ENCODE data around the gene OBP2A. TPM values are rescaled to one million over a fixed set of nuclear protein-coding genes. Genes with fewer than 3 reads are reported as not detected.
A peak's percentile ranks its signal among the peaks of the same experiment; 100 is the strongest.
"Not testable (repeated sequence)": the region's sequence is repeated elsewhere in the genome, so short reads cannot be mapped to it uniquely, and the experiment has no call there.

Gene OBP2A
- total RNA-seq: not detected

- not testable (repeated sequence) for H3K27me3 ChIP-seq; DNase-seq (ENCODE audit: low spot score in 2 of 2)
- WGBS, 2 donors: 75 to 82% methylated on average over 10 to 15 of the region's 19 CpGs
Observed at GRCh38 chr9:135545646-135546176, at the start of gene OBP2A. OBP2A (plus strand) TSS chr9:135546126; CDS start chr9:135546181, 55 bp downstream.

GRCh38 chr9:135498381-135499126, 47.4 kb upstream of the OBP2A start:
- TF ChIP-seq EP300 (IDR thresholded peaks at IDR 0.05): no peak
- no peak overlapping the region for H3K27ac ChIP-seq
- H3K9me3 ChIP-seq: no peaks in the 10 kb centered on the region
- H3K36me3 ChIP-seq: peaks cover 0 to 18% (median 0%) of the 10 kb centered on the region in 3 donors
- H3K4me1 ChIP-seq: peaks cover 0 to 28% (median 19%) of the 10 kb centered on the region in 4 donors
- no peak overlapping the region for H3K4me3 ChIP-seq
- 79 to 82% methylated on average over 15 of the region's 15 CpGs for WGBS, 2 donors
- H3K27me3 ChIP-seq: no peaks in the 10 kb centered on the region
- DNase-seq (ENCODE audit: low spot score in 2 of 2): no peak

More at GRCh38 chr9:135545646-135546176, at the start of gene OBP2A:
- H3K9me3 ChIP-seq, H3K4me3 ChIP-seq, H3K36me3 ChIP-seq, H3K27ac ChIP-seq, H3K4me1 ChIP-seq: not testable (repeated sequence)

- TF ChIP-seq EP300 (IDR thresholded peaks at IDR 0.05) (peak in 1 of 2 donors; percentile 53), POLR2A (IDR thresholded peaks at IDR 0.05) (peak in 1 of 2 donors; percentile 13), CTCF (IDR thresholded peaks at IDR 0.05) (no peak)
- WGBS, 2 donors: 1 to 2% methylated on average over 21 to 34 of the region's 58 CpGs
- Histone ChIP-seq H3K36me3 (peaks cover 0 to 28% (median 9%) of the 10 kb centered on the region in 3 donors), H3K4me3 (peak overlapping the region; percentile 65 to 100 (median 72)), H3K27ac (peak overlapping the region; percentile 40 to 83 (median 79)), H3K27me3 (no peaks in the 10 kb centered on the region), H3K4me1 (peaks cover 0 to 32% (median 19%) of the 10 kb centered on the region in 4 donors), H3K9me3 (no peaks in the 10 kb centered on the region)
- peak; percentile 93 to 94 for DNase-seq (ENCODE audit: low spot score in 2 of 2)
Observed at GRCh38 chr9:135499326-135500070, 46.4 kb upstream of the OBP2A start.

GRCh38 chr9:135500071-135500524, 45.8 kb upstream of the OBP2A start:
- peaks cover 0 to 34% (median 19%) of the 10 kb centered on the region in 4 donors for H3K4me1 ChIP-seq
- peaks cover 0 to 34% (median 9%) of the 10 kb centered on the region in 3 donors for H3K36me3 ChIP-seq
- H3K4me3 ChIP-seq: peak overlapping the region; percentile 65 to 100 (median 72)
- H3K9me3 ChIP-seq: no peaks in the 10 kb centered on the region
- peak overlapping the region; percentile 40 to 83 (median 79) for H3K27ac ChIP-seq
- no peak for TF ChIP-seq POLR2A (IDR thresholded peaks at IDR 0.05)
- peak in 1 of 2 donors; percentile 17 for DNase-seq (ENCODE audit: low spot score in 2 of 2)
- WGBS, 2 donors: 0% methylated on average over 12 to 22 of the region's 29 CpGs
- no peaks in the 10 kb centered on the region for H3K27me3 ChIP-seq

- Histone ChIP-seq H3K36me3 (peaks cover 0 to 40% (median 9%) of the 10 kb centered on the region in 3 donors), H3K27ac (peak within 1 kb of the TSS; percentile 40 to 83 (median 79)), H3K27me3 (no peaks in the 10 kb centered on the region), H3K9me3 (no peaks in the 10 kb centered on the region), H3K4me3 (peak within 1 kb of the TSS; percentile 65 to 100 (median 72)), H3K4me1 (peaks cover 0 to 34% (median 19%) of the 10 kb centered on the region in 4 donors)
- TF ChIP-seq CTCF (IDR thresholded peaks at IDR 0.05): peak; percentile 88 to 95 (median 91)
- TF ChIP-seq POLR2A (IDR thresholded peaks at IDR 0.05): peak in 1 of 2 donors; percentile 30
- peak in 1 of 2 donors; percentile 70 for TF ChIP-seq EP300 (IDR thresholded peaks at IDR 0.05)
- peak; percentile 63 to 65 for DNase-seq (ENCODE audit: low spot score in 2 of 2)
- 1% methylated on average over 41 to 68 of the region's 92 CpGs for WGBS, 2 donors
Observed at GRCh38 chr9:135500525-135501260, 45.2 kb upstream of the OBP2A start, which contains the start of gene MRPS2. MRPS2 (plus strand) TSS chr9:135500682; CDS start chr9:135500711, 29 bp downstream.

Measured in tibial nerve (tissue), 4 donors.